ENCODE results near the gene BCL11B. TPM values are rescaled to one million over a fixed set of nuclear protein-coding genes. Genes with fewer than 3 reads are reported as not detected.

Gene BCL11B
- total and polyA plus RNA-seq, 2 of the 8 experiments (the other 6 are each of a cell fraction or from before 2014, with no cell fraction given) = 0.63 to 5.9 TPM

- Histone ChIP-seq H2BK20ac (ENCODE audit: low read length) (peak overlapping the region; percentile 27; the same call in 1 of the 2 replicates), H3K79me1 (ENCODE audit: low read depth, low read length) (peaks cover 2% of the 10 kb centered on the region; the same call in 1 of the 2 replicates), H3K14ac (ENCODE audit: insufficient read length) (no peak overlapping the region), H4K91ac (replicated peaks; ENCODE audit: insufficient read length, low read length) (no peak overlapping the region), H3K4me3 (ENCODE audit: extremely low read depth in 1 of 4, insufficient read depth in 2 of 4, low read depth in 3 of 4, low read length in 4 of 4) (no peak overlapping the region), H3K36me3 (ENCODE audit: control insufficient read depth in 2 of 4, insufficient read depth in 4 of 4, low read length in 3 of 4) (no peaks in the 10 kb centered on the region), H2AFZ (ENCODE audit: low read length) (no peak overlapping the region), H4K20me1 (replicated peaks in 1 of 2; ENCODE audit: control insufficient read depth in 1 of 2, insufficient read depth in 2 of 2, low read length in 2 of 2) (no peaks in the 10 kb centered on the region), H2BK12ac (ENCODE audit: low read depth, low read length) (peak overlapping the region; percentile 39; the same call in 1 of the 2 replicates), H3K56ac (replicated peaks; ENCODE audit: insufficient read length, low read depth, low read length) (no peak overlapping the region), H3K23me2 (ENCODE audit: low read depth, low read length) (no peaks in the 10 kb centered on the region), H3K4me2 (ENCODE audit: insufficient read depth in 1 of 2, low read depth in 2 of 2, low read length in 2 of 2) (no peak overlapping the region), H3K9ac (replicated peaks in 1 of 4; ENCODE audit: extremely low read depth in 1 of 4, low read depth in 3 of 4, low read length in 3 of 4) (no peak overlapping the region), H3K23ac (ENCODE audit: insufficient read length) (no peak overlapping the region), H2BK15ac (ENCODE audit: low read length) (no peak overlapping the region), H3K79me2 (ENCODE audit: control insufficient read depth in 1 of 2, insufficient read depth in 2 of 2, low read length in 2 of 2) (peaks cover 0 to 58% of the 10 kb centered on the region in 2 experiments; a peak in 3 of 4 replicates), H4K8ac (ENCODE audit: extremely low read depth, insufficient read depth, low read length) (0 out of 2 replicates have a peak overlapping the region, but pooled peaks have one; percentile 42), H2BK120ac (replicated peaks; ENCODE audit: low read depth, low read length) (no peak overlapping the region), H2AK5ac (ENCODE audit: low read depth, low read length) (no peak overlapping the region; the same call in 1 of the 2 replicates), H3K27me3 (replicated peaks in 1 of 4; ENCODE audit: control insufficient read depth in 3 of 4, extremely low read depth in 1 of 4, insufficient read depth in 3 of 4, low read length in 3 of 4) (no peaks in the 10 kb centered on the region), H2BK5ac (ENCODE audit: low read depth, low read length) (0 out of 2 replicates have a peak overlapping the region, but pooled peaks have one; percentile 39), H3K18ac (ENCODE audit: extremely low read depth, low read length) (peak overlapping the region; percentile 56; the same call in 1 of the 2 replicates), H3K27ac (ENCODE audit: low read depth, low read length) (no peak overlapping the region), H3K4me1 (replicated peaks in 1 of 4; ENCODE audit: control insufficient read depth in 3 of 4, insufficient read depth in 4 of 4, low read length in 3 of 4) (peaks cover 8 to 25% (median 22%) of the 10 kb centered on the region in 4 experiments), H4K5ac (ENCODE audit: insufficient read length, low read depth, low read length) (no peak overlapping the region), H3K9me3 (ENCODE audit: insufficient read depth in 2 of 2, low read depth in 1 of 2, low read length in 1 of 2) (no peaks in the 10 kb centered on the region), H3K4ac (replicated peaks; ENCODE audit: insufficient read length, low read depth, low read length) (no peak overlapping the region)
- ChIA-PET CTCF (ENCODE audit: partially characterized antibody) (interaction anchor here (0.6 to 2.0 kb wide), 9 partner anchors 13 to 396 kb away, joined by 3 to 9 read pairs (median 4); no protein-coding TSS in a partner anchor), POLR2A (ENCODE audit: partially characterized antibody) (interaction anchor here (0.9 to 4.4 kb wide), 3 partner anchors 9 to 13 kb away, joined by 3 to 28 read pairs (median 4); no protein-coding TSS in a partner anchor)
- DNase-seq (ENCODE audit: low read depth in 1 of 2, low spot score in 2 of 2) (no peak), FAIRE-seq (no peak)
- TF ChIP-seq YY1 (IDR thresholded peaks at IDR 0.05; ENCODE audit: low read depth, low read length) = no peak
- TF ChIP-seq EGR1 (IDR thresholded peaks at IDR 0.05; ENCODE audit: borderline replicate concordance, low read depth, low read length) = no peak
- no peak for TF ChIP-seq TCF12 (IDR thresholded peaks at IDR 0.05; ENCODE audit: low read depth, low read length)
- no peak for TF ChIP-seq SP1 (IDR thresholded peaks at IDR 0.05; ENCODE audit: low read depth, low read length)
- TF ChIP-seq CBX5 (IDR thresholded peaks at IDR 0.05; ENCODE audit: low read depth, low read length) = no peak
- TF ChIP-seq ASH2L (IDR thresholded peaks at IDR 0.05; ENCODE audit: low read length) = no peak
- TF ChIP-seq EP300 (IDR thresholded peaks at IDR 0.05; ENCODE audit: borderline replicate concordance in 1 of 2, low read depth in 2 of 2, low read length in 2 of 2) = no peak
- no peak for TF ChIP-seq RXRA (IDR thresholded peaks at IDR 0.05; ENCODE audit: insufficient read depth, low read depth, low read length)
- no peak for TF ChIP-seq SP4 (IDR thresholded peaks at IDR 0.05; ENCODE audit: low read length)
- no peak for TF ChIP-seq CHD1 (IDR thresholded peaks at IDR 0.05; ENCODE audit: low read depth, low read length)
- no peak for TF ChIP-seq SP2 (IDR thresholded peaks at IDR 0.05; ENCODE audit: low read length)
- TF ChIP-seq TAF7 (optimal IDR thresholded peaks at IDR 0.05; ENCODE audit: borderline replicate concordance, low read depth, low read length) = no peak
- no peak for TF ChIP-seq TAF1 (IDR thresholded peaks at IDR 0.05; ENCODE audit: low read depth, low read length)
- no peak for TF ChIP-seq BCL11A (IDR thresholded peaks at IDR 0.05; ENCODE audit: low read depth in 2 of 2, low read length in 2 of 2)
- 84% methylated on average over 7 of the region's 7 CpGs; no CpG with 5 or more reads in 1 of the 2 experiments for WGBS, 2 experiments (ENCODE audit: extremely low coverage in 1 of 2, insufficient coverage in 1 of 2, insufficient read length in 1 of 2, insufficient replicate concordance in 2 of 2, low coverage in 1 of 2, low lambda C conversion rate in 2 of 2, missing lambda C conversion rate in 1 of 2)
These were observed 34.7 kb downstream of the BCL11B start for GRCh38 chr14:99237288-99237687.

All from H1 (cell line).